GM19193 (cell line): ENCODE data around the gene TUBB3.

Source experiments
- POLR2A ChIP-seq: IDR thresholded peaks from 4 replicates; pipeline ENCODE4 v1.6.1; 2011; ENCODE audit not compliant: insufficient read depth, insufficient read length; ENCODE audit errors: extremely low read depth

The TUBB3 gene

GRCh38 chr16:89961920-89962319 lies 38.8 kb downstream of the TUBB3 start:
- TF ChIP-seq POLR2A, result no peak

DNA sequence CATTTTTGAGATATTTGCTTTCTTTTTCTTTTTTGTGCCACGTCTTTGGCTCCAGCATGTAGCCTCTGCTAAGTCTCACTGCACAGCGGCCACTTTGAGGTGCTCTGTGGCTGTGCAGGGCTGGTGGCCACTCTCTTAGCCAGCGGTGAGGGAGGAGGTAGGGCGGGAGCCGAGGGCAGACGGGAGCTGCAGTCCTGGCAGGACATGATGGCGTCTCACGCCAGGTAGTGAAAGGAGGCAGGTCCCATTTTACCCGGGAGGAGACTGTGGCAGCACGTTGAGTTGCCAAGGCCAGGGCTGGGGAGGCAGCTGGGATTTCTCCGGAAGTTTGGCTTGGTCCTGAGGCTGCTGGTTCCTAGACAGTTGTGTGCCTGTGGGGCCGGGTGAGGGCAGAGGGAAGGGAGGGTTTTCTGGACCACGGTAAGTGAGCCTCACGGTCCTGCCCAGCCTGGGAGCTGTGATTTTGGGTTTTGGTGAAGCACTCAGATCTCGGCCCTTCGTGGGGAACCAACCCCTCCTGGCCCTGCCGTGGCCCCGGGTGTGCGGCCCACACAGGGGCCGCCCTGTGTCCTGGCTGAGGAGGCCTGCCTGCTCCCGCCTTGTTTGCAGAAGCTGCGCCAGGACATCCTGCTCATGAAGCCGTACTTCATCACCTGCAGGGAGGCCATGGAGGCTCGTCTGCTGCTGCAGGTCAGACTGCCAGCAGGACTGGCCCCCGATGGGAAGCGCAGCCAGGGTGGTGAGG lies 39.8 kb downstream of the TUBB3 start:
- no peak for TF ChIP-seq POLR2A

DNA sequence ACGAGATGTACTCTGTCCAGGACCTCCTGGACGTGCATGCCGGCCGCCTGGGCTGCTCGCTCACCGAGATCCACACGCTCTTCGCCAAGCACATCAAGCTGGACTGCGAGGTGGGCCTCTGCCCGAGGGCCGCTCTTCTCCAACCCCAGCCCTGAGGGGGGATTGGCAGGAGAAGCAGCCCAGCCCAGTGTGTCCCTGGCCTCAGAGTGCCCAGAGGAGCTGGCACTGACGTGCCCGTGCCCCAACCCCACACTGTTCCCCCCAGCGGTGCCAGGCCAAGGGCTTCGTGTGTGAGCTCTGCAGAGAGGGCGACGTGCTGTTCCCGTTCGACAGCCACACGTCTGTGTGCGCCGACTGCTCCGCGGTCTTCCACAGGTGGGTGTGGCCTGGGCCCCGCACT lies 41.1 kb downstream of the TUBB3 start:
- TF ChIP-seq POLR2A, result no peak

DNA sequence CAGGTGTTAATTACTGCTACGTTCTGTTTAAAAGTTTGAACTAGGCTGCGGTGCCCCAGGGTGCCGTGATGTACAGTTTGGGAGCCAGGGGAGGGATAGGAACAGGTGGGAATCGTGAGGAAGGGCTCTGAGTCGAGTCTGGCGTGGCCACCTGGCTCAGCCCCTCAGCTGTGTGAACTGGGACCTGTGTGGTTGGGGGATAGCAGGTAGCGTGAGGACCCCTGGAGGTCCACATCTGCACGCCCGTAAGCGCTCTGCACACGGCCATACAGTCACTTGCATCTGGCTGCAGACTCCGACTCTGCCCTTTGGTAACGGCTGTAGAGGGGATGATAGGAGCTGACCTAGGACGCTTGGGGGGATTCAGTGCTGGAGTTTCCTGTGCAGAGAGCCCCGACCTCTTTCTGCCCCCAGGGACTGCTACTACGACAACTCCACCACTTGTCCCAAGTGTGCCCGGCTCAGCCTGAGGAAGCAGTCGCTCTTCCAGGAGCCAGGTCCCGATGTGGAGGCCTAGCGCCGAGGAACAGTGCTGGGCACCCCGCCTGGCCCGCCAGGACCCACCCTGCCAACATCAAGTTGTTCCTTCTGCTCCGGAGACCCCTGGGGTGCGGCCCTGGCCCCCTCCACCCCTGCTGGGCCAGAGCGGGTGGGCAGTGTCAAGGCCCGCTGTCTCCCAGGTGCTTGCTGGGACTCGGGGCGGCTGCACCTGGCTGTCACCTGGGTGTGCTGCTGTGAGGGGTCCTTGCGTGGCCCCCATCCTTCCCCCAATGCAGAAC lies 42.5 kb downstream of the TUBB3 start:
- no peak for TF ChIP-seq POLR2A

GRCh38 chr16:89966756-89967155 lies 43.6 kb downstream of the TUBB3 start:
- TF ChIP-seq POLR2A, result no peak

- TF ChIP-seq POLR2A, result no peak
Observed at GRCh38 chr16:89969741-89970410, 46.7 kb downstream of the TUBB3 start.

DNA sequence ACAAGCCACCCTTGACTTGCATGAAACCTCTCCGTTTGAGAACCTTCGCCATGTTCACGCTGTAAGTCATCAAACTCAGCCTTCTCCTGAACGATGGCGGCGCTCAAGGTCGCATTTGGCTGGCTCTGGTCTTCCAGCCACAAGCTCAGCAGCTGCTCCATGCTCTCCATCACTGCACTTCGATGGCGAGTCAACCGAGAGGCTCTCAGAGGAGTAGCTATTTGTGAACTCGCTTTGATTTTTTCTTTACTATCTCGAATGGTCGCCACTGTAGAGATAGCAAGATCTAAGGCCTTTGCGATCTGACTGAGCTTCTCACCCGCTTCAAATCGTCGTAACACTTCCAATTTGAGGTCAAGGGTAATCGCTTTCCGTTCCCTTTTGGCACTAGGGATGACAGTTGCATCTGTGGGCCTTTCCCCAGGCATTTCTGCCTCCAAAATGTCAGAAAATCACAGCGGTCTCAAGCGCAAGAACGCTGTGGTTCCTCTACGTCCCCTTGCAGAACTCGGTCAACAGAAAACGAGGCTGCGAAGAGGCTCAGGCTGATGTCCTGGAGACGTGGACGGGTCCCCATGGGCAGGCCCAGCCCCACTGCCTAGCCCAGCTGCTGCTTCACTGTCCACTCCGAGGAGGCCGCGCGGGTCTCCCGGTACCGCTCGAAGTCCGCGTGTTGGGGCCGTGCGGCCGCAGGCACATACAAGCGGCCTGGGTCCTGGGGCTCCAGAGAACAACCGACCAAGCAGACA lies 48.5 kb downstream of the TUBB3 start:
- no peak for TF ChIP-seq POLR2A

GRCh38 chr16:89972244-89973234 lies 49.4 kb downstream of the TUBB3 start:
- peak; percentile 98 for TF ChIP-seq POLR2A

DNA sequence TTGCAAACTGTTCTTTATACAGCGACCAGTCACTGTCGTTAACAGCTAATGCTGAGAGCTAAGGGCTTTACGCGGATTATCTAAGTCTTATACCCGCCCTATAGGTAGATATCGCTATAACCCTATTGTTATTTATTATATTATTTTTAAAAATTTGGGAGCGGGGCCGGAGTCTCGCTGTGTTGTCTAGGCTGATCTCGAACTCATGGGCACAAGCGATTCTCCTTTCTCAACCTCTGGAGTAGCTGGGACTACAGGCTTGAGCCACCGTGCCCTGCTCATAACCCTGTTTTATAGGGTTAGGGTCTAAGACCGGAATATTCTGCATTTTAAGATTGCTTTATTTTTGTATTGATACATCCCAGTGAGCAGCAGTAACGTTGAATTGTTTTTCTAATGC lies 50.1 kb downstream of the TUBB3 start:
- no peak for TF ChIP-seq POLR2A

GRCh38 chr16:89973654-89974335 lies 50.7 kb downstream of the TUBB3 start:
- TF ChIP-seq POLR2A, result no peak

DNA sequence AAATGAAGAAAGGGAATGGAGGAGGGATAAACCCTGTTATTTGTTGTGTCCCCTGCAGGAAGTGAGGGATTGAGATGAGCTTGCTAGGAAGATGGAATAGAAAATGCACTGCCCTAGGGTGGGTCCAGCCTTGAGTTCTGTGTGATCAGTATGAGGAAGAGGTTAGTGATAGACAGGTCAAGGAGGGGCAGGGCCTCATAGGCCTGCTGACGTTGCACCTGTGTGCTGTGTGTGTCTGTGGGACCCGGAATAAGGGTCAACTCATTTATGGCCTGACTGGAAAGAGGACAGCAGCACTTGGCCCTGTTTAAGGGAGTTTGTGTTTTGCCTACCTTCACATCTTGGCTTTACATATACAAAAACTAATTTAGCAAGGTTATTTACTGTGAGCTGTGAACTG lies 51.7 kb downstream of the TUBB3 start:
- no peak for TF ChIP-seq POLR2A

DNA sequence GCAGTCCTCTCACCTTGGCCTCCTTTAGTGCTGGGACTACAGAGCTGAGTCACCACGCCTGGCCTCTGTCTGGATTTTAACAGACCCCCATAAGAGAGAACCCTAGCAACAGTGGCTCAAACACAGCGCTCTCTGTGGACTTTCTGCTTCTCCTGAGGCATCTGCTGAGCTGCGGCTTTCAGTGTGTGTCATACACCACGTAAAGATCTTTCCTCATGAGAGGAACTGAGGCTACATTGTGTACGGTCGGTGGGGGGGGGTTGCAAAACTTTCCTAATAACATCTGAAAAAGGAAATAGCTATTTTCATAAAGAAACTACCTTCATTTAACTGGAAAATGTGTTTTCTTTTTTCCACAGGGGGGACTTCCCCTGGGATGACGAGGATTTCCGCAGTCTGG lies 58.3 kb downstream of the TUBB3 start:
- no peak for TF ChIP-seq POLR2A

DNA sequence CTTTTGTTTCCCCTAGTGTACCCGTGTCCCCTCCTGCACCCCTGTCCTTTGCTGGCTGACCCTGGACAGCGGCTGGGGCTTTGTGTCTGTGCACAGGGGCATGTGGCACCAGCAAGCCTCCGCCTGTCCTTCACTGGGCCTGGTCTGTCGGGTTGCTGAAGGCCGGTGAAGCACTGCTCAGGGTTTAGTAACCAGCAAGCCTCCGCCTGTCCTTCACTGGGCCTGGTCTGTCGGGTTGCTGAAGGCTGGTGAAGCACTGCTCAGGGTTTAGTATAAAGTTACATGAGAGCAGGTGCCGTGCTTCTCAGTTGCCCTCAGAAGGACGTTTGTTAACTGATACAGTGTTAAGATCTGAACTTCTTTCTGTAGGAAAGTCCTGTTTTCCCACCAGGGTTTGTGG lies 59.2 kb downstream of the TUBB3 start:
- TF ChIP-seq POLR2A, result no peak
